Measurements from ENCODE around the gene HEBP2.
"Not testable (repeated sequence)": the region's sequence is repeated elsewhere in the genome, so short reads cannot be mapped to it uniquely, and the experiment has no call there.

HEBP2 gene

DNA sequence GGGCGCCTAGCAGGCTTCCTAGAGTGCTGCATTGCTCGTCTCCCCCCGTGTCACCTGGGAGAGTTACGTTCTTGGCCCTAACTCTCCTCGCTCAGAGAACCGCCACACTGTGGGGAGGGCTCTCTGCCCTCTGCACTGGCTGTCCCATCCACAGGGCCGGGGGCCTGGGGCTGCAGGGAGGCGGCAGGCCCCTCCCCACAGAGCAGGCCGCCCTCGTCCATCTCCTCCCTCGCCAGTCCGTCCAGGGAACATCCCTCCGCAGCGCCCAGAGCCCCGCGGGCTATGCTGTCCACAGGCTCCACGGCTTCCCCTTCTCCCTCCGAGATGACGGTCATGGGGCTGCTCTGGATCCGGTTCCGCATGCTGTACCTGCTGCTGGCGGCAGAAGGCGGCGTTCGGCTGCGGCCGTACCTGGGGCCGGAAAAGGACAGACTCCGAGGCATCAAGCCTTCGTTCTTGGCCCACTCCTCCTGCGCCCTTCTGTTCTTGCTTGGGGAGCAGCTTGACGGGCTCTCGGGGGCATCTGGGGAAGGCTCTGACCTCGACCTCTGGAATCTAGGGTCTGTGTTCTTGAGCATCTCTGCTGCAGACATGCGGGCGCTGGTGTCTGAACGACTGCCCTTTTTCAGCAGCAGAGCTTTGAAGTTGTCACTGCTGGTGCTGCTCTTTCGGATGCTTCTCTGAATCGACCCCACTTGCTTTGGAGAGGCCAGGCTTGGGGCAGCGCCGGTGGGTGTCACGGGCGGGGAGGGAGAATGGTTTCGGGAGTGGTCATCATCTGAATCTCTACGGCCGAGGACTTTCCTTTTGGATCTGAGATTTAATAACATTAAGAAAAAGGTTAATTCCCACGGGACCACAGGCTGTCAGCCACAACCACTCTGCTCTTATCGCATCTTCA is 20.2 kb downstream of the HEBP2 start:
- DNase-seq (ENCODE audit: low read depth) = no peak

DNA sequence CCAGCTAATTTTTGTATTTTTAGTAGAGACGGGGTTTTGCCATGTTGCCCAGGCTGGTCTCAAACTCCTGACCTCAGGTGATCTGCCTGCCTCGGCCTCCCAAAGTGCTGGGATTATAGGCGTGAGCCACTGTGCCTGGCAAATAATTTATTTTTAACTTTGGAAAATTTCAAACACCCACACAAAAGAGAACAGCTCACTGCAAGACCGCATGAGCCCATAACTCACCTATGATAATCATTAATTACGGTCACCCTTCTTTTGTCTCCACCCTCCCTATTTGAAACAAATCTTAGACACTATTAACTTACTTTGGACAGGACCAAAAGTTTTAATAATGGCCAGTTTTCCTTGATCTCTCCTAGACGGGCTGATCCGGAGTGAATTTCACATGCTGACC is 21.2 kb downstream of the HEBP2 start:
- DNase-seq (ENCODE audit: low read depth) = not testable (repeated sequence)

GRCh38 chr6:138426500-138427123 is 22.6 kb downstream of the HEBP2 start:
- no peak for DNase-seq (ENCODE audit: low read depth)

DNA sequence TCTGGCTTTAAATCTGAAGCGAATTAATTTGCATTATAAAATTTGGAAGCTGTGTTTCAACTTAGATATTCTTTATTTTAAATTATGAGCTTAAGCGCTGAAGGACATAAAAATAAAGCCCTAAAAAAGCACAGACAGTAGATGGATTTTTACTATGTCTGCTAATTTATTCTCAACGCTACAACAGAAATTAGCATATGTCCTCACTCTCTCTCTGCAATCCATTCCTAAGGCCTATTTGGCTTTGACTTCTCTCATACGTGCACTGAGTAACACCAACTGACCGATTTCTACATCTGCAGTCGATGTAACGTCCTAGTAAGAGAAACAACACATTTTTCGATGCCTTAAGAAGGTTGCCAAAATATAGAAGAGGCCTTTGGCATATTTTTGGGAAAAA is 23.7 kb downstream of the HEBP2 start:
- no peak for DNase-seq (ENCODE audit: low read depth)

DNA sequence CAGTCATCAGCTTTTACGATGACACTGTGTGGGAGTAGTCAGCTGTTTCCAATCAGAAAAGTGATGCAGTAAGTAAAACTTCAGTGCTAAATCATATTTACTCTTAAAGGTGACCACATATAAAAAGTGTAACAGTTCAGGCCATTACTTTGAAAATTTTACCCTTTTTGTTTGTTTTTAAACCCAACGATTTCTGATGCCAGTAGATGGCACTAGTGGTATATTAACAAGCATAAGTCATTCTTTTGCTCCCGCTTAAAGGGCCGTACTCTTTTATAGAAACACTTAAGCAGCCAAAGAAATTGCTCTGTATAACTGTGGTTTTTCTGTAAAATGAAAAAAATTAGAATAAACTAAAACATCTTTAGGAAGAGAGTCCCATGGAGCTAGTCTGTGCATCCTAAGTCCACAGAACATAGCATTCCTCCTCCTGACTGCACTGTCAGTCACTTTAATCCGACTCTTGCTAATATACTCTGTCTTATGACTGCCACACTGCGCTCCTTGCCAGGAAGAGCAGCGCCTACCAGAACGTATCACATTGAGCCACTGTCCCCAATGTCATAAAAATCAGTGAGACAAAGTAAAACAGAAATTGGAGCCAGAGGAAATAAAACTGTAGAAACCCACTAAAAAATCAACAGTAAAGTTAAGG is 25.0 kb downstream of the HEBP2 start:
- DNase-seq (ENCODE audit: low read depth) = peak; percentile 62

DNA sequence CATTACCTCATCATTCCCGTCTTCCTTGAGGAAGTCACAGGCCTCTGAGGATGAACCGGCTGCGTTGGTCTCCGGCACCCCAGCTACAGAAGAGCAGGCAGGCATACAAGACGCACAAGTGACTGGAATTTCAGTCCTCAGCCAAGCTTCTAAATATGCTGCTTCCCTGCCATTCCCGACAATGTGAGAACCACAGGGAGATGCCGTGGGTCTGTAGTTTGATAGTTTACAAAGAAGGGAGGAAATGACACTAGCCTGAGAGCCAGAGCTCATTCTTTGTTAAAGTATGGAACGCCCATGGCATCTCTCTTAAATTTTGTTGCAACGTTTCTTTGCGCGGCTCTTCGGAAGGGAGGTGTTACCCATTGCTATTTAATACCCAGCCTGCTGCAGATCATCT is 25.7 kb downstream of the HEBP2 start:
- DNase-seq (ENCODE audit: low read depth) = no peak

GRCh38 chr6:138430361-138431145 is 26.5 kb downstream of the HEBP2 start:
- DNase-seq (ENCODE audit: low read depth) = no peak

- DNase-seq (ENCODE audit: low read depth) = no peak
Observed at GRCh38 chr6:138431256-138432062, 27.4 kb downstream of the HEBP2 start.

DNA sequence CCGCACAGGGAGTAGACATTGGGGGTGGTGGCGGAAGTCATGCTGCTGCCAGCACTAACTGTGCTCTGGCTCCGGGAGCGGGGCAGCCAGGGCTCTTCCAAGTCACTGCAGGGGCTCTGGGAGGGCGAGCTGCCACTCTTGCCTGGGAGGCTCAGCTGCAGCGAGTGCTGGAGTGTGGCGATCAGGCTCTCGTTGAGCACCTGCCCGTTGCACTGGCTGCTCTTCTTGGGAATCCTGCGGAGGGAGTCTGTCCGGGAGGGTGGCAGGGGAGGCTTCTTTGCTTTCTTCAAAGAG is 28.0 kb downstream of the HEBP2 start:
- DNase-seq (ENCODE audit: low read depth) = no peak

DNA sequence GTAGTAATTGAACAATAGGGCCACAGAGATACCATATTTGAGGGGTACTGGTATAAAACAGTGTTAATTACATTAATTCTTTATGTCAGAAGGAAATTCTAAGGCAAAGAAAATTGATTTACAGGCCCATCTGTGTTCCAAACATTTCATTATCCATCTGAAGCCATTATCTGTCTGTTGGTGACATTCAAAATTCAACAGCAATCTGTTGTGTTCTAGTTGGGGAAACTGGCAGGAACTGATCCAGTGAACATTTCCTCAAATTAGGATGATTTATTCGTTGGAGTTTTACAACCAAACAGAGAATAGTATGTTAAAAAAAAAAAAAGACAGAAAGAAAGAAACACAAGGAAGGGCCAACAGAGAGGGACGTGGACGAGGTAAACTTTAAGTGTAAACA is 30.1 kb downstream of the HEBP2 start:
- no peak for DNase-seq (ENCODE audit: low read depth)

DNA sequence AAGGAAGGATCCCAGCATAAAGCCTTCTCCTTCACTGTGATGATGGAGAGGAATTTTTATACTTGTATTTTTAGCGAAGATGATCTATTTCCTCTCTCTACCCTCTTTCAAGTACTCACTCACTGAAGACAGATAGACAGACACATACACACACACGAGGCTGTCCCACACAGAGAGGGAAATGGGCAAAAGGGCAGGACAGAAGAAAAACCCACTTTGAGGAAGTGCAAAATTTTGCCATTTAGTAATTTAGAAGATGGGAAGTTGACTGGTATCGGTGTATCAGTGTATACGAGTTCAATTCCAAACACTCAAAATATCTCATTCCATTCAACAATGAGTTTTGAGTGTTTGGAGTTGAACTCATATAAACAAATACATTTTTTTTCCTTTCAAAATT is 30.9 kb downstream of the HEBP2 start:
- DNase-seq (ENCODE audit: low read depth) = no peak

GRCh38 chr6:138439546-138439945 is 35.5 kb downstream of the HEBP2 start:
- DNase-seq (ENCODE audit: low read depth) = no peak

DNA sequence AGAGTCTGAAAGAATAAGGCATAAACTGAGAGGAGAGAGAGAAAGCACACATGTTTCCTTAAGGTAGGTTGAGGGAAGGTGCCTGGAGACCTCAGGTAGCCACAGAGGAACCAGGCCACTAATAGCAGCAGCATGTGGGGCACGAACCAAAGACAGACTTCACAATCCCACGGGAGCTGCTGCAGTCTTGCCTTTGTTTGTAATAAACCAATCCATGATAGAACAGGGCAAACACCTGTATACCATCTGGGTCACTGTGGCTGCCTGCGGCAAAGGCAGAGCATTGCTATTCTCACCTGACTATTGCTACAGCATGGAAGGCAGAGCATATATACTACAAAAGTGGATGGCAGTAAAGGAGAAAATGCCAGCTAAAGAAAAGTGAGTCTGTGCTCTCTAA is 36.3 kb downstream of the HEBP2 start:
- no peak for DNase-seq (ENCODE audit: low read depth)

- DNase-seq (ENCODE audit: low read depth) = no peak
Observed at GRCh38 chr6:138440758-138441357, 36.8 kb downstream of the HEBP2 start.

GRCh38 chr6:138441965-138442364 is 37.9 kb downstream of the HEBP2 start:
- DNase-seq (ENCODE audit: low read depth) = no peak

DNA sequence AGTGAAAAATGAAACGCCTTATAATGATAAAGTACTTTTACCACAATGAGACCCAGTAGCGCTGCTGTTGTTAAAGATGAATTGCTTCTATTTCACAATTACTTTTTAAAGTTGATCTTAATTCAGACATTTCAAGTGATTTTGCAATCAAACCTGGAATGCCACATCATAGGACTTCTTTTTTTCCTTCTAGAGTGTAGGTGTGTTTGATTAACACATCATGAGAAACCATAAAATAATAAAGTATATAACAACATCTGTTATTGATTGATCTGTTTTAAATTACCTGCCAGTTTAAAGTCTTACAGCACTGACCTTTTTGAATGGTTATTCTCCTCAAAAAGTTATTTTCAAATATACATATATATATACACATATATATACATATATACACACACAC is 38.6 kb downstream of the HEBP2 start:
- DNase-seq (ENCODE audit: low read depth) = peak; percentile 23

GRCh38 chr6:138443979-138444378 is 40.0 kb downstream of the HEBP2 start:
- no peak for DNase-seq (ENCODE audit: low read depth)

GRCh38 chr6:138446821-138447220 is 42.8 kb downstream of the HEBP2 start:
- DNase-seq (ENCODE audit: low read depth) = no peak

DNA sequence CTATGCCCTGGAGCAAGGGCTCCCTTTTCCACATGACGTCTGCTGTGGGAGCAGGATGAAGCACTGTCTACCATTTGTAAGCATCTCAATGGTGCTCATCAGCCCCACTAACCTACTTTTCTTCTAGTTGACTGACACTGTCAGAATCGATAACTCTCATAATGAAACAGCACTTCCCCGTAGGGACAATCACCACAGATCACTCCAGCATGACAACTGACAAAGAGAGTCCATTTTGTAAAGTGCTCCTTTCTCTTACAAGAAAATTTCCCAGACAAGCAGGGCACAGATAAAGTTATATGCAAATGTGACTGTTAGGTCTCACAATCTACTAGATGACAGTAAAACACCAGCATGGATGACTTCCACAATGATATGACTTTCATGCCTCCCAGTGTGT is 46.4 kb downstream of the HEBP2 start:
- DNase-seq (ENCODE audit: low read depth) = no peak

DNA sequence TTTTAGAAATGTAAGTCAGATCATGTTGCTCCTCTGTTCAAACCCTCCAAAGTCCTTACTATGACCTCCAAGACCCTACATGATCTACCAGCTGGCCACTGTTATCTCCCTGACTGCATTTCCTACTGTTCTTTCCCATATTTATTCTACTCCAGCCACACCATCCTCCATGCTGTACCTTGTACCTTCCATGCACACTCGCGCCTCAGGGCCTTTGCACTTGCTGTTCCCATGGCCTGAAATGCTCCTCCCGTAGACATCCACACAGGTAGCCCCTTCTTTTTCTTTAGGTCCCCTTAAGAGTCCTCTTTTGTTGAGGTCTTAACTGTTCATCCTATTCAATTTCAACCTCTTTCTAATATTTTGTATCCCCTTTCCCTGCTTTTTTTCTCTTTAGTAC is 47.0 kb downstream of the HEBP2 start:
- no peak for DNase-seq (ENCODE audit: low read depth)

- peak; percentile 13 for DNase-seq (ENCODE audit: low read depth)
Observed at GRCh38 chr6:138454981-138455706, 51.1 kb downstream of the HEBP2 start.
